ENCODE measurements around the gene MRPL48. TPM values are rescaled to one million over a fixed set of nuclear protein-coding genes. Genes with fewer than 3 reads are reported as not detected.
"Not testable (repeated sequence)": the region's sequence is repeated elsewhere in the genome, so short reads cannot be mapped to it uniquely, and the experiment has no call there.

Gene MRPL48
- polyA plus RNA-seq, 5 donors: 45.0 to 59.1 (median 48.6) TPM

DNA sequence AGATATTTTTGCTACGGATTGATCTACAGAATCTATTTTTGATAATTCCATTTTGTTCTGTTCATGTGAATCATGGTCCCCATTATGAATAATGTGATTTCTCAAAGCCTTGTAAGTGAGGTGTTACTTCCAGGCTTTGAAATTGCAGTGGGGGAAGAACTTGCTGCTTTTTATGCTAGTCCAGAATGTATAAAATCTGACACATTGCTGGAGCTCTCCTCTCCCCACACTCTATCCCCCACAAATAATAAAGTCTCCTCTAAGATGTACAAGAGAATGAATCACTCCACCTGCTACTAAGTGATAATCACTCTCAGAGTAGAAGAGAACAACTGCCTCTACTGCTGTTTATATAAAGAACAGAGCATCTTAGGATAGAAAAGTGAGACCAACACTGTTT, 20.9 kb upstream of the MRPL48 start:
- DNase-seq: no peak

DNA sequence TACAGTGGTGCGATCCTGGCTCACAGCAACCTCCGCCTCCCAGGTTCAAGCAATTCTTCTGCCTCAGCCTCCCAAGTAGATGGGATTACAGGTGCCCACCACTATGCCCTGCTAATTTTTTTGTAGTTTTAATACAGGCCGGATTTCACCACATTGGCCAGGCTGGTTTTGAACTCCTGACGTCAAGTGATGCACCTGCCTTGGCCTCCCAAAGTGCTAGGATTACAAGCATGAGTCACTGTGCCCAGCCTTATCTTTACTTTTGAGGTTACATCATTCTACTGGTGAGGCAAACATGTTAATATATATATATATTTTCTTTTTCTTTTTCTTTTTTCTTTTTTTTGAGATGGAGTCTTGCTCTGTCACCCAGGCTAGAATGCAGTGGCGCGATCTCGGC, 16.9 kb upstream of the MRPL48 start:
- not testable (repeated sequence) for DNase-seq

DNA sequence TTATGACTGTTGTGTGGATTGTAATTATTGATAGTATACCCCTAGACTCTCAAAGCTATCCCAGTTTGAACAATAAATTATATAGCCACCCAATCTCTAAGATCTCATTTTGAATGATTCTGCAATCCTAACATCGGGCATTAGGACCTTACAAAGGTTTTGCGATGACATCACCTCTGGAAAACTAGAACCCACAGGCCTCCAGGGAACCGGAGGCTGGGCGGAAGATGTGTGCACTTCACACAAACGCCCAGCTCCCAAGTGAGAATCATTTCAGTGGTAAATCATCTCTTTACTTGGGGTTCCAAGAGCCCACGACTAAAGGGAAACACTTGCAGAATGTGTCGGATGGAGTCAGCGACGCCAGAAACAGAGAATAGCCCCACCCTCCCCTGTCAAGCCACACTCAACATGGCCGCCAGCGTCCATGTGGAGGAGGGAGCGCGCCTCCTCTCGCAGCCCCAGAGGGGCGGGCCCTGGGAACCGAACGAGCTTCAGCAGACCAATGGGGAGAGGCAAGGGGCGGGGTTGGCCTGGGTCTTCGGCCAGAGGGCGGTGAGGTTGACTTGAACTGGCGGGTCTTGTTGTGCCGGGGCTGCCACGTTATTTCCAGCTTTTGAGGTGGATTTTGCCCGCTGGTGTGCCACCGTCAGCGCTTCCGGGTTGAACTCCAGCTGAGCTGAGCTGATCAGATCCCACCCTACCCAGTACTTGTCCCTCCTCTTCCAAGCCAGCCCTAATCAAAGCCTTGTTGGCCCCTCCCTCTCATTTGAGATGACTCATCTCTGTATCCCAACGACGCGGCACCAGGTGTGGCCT, 8.4 kb upstream of the MRPL48 start:
- peak; percentile 97 to 98 for DNase-seq

DNA sequence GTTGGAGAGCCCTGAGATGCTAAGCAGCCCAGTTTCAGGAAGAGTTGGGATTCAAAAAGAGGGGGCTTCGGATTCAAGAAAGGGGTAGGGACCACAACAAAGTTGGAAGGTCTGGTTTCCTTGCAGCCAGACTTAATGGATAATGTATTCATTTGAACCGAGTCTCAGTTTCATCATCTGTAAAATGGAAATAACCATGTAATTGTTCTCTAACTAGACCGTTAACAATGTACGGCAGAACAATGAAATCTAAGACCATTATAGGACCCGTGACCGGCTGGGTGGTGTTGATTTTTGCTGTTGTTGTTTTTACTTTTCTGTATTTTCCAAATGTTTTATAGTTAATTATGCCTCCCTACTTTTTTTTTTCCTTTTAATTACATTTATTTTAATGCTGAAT, 6.4 kb upstream of the MRPL48 start:
- DNase-seq: no peak

DNA sequence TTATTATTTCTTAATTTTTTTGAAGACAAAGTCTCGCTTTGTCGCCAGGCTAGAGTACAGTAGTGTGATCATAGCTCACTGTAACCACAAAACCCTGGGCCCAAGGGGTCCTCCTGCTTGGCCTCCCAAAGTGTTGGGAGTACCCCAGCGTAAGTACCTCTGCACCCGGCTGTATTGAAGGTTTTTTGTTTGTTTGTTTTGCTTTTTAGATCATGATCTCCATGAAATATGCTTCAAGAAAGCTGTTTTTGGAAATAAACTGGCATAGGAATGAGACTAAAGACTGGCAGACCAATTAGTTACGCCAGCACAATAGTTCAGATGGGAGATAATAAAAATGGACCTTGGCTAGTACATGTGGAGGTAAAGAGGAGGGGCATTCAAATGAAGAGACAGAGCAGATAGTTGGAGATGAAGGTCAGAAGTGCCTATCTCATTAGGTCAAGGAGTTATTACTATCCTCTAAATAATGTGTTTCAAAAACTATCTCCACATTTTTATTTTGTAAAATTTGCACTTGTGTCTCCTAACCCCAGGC, 4.1 kb upstream of the MRPL48 start:
- no peak for DNase-seq

DNA sequence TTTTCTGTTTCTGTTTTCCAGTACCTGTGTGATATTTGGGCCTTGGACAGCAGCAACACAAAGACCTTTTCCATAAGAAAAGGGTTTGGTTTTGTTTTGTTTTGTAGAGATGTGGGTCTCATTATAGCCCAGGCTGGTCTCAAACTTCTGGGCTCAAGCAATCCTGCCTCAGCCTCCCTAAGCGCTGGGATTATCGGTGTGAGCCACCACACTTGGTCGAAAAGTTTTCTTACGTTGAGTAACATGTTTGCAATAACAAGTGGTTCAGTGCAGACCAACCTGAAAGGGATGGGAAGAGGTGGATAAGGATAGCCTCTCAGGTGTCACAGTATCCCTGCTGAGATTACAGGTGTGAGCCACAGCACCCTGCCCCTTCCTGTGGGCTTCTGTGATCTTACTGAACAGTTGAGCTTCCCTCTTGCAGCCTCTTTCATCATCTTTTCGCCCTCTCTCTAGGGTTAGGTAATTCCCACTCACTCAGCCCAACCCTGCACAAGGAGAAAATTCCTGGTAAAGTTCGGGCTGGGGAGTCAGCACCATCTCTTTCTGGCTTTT, 3.5 kb upstream of the MRPL48 start:
- DNase-seq: no peak

DNA sequence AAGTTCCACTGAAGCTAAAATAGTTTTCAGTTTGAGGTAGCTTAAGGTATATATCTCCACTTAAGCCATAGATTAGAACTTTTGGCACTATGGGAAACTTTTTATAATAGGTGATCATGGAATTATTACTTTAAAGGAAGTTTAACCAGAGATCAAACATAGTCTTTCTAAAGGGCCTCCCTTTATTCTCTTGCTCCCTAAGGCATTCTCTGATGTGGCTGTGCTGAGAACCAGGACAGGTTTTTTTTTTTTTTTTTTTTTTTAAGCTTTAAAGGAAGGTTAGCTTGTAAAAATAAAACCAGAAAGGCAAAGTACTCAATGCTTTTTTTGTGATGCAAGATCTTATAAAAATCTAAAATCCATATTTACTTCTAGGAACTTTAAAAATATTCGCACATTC, 2.9 kb upstream of the MRPL48 start:
- DNase-seq: no peak

DNA sequence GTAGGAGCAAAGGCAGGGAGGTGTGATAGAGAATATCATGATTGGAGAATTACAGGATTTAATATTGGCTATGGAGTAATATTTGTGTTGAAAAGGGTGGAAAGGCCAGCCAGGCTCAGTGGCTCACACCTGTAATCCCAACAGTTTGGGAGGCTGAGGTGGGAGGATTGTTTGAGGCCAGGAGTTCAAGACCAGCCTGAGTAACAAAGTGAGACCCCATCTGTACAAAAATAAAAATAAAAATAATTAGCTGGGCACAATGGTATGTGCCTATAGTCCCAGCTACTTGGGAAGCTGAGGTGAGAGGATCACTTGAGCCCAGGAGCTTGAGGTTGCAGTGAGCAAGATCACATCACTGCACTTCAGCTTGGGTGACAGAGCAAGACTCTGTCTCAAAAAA, 2.2 kb upstream of the MRPL48 start:
- not testable (repeated sequence) for DNase-seq

DNA sequence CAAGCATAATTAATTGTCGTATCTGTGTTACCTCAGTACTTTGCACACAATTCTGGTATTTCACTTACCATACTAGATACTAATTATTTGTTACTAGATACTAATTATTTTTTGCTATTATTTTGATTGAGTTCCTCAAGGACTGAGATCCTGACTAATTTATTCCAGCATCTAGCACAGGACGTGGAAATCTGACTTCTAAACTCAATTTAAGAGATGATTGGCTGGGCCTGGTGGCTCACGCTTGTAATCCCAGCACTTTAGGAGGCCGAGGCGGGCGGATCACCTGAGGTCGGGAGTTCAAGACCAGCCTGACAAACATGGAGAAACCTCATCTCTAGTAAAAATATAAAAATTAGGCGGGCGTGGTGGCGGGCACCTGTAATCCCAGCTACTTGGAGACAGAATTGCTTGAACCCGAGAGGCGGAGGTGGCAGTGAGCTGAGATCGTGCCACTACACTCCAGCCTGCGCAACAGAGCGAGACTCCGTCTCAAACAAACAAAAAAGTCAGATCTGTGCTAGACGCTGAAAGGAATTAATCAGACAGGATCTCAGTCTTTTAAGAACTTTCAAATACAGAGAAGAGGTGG, 527 bp upstream of the MRPL48 start:
- DNase-seq: no peak

DNA sequence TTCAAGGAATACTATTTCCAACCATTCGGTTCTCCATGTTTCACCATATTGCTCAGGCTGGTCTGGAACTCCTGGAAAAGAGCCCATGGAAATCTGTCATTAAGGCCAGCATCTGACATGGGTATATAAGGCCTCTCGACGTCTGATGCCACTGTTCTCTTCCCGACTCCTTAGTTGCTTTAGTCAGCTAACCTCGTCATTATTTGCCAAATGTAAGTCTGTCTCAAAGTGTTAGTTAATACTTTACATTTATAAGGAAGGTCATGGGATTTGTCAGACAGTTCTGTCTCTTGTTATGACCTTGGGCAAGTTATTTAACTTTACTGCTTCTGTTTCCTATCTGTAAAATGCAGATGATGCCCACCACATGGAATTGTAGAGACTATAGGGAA, 1.6 kb downstream of the MRPL48 start:
- DNase-seq: no peak

DNA sequence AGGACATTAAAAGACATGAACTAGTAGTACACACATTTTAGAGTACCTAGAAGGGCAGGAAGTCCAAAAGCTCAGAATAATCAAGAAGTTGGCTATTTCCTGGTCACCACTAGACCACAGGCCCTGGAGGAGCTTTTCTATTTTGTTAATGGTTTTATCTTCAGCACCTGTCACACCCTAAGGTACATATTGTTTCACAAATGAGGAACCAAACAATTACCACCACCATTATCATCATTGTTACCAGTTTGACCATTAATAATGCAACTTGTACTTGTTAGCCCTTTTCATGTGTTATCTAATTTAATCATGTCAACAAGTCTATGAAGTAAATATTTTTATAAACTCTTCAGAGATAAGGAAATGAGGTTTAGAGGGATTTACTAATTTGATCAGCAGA, 4.9 kb downstream of the MRPL48 start:
- DNase-seq: no peak

DNA sequence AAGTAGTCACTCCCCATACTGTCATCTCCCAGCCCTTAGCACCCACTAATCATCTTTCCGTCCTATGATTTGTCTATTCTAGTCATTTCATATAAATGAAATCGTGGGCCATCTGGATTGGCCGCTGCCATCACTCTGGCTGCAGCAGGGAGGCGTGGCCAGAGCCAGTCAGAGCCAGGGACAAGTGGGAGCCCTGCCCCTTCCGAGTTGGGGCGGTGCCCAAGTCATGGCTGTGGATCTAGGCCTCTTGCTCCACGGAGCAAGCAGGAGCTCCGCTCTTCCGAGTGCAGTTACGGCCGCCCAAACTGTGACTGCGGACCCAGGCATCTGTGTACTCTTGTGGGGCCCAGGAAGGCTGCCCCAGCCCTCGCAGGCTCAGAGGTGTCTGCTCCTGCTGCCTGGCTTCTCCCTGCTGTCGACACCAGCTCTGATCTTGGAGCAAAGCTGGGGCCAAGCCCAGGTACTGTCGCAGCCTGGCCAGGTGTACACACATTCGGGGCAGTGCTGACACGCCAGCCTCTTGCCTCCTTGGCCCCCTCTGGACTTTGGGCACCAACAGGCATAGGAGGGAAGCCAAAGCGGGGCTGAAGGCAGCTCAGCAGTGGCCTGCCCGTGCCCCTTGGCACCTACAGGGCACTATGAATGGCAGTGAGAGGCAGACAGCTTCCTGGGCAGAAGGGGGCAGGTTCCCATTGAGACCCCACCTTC, 8.4 kb downstream of the MRPL48 start:
- DNase-seq: no peak

DNA sequence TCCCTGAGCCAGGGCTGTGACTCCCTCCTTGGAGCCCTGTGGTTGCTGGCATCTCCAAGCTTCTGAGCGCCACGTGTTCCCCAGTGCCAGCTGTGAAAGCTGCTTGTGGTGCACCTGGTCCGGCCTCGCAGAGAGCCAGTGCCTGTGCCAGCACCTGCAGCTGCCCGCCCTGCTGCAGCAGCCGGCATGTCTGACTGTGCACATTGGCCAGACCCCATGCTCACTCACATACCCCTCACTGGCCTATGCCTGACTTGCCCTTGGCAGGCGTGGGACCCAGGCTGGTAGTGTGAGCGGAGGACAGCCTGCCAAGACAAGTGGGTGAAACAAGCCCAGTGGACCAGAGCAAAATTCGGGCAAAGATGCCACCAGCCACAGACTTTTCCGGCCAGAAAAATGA, 9.8 kb downstream of the MRPL48 start:
- DNase-seq: no peak

DNA sequence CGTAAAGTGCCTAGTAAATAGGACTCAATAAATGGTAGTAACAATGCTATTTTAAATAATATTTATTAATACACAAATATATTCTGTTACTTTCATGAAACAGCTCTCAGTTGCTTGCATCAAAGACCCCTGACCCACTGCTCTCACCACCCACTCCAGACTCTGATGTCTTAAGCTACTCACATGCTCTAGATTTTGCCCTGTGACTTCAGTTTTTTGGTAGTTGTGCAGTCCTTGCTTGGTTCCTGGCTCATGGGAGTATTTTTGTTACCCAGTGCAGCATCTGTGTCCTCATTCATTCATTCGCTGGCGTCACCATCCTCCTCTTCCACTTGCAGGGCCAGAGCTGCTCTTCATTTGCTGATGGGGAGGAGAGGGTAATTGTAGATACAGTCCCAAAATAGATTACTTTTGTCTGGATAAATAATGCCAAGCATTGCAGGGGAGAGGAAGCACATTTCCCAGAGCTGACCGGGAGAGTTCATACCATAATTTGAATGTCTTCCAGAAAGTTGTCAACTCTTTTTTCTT, 12.7 kb downstream of the MRPL48 start:
- DNase-seq: no peak

DNA sequence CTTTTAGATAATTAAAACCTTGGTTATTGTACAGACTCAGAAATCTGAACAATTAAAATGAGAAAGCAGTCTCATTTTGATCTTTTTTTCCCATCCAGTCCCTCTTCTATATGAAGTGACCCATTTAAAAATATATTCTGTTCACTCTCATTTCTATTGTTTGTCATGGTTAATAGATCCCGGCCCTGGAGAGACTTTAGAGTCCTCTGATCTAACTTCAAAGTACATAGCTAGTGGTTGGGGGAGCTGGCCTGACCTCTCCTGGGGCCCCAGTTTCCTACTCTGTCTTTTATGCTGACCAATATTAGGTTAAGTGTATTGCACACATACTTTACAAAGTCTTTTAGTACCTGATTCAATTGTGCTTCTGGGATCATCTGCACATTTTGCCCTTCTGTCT, 13.5 kb downstream of the MRPL48 start:
- DNase-seq: no peak

DNA sequence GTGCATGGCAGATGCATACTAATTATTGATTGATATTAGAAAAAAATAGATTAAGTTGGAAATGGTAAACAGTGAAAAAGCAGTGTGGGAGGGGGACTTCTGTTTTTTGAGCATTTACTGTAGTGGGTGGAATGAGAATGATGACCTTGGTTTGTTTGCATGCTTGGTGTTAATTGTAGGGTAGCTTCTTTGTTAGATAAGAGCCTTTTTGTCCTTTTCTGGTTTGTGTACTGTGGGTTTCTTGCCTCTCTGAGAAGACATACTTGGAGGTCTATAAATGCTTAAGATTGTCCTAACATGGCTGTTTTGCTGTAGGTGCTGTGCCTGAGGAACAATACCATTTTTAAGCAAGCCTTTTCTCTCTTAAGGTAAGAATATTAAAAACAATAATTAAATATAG, 17.0 kb downstream of the MRPL48 start:
- DNase-seq: no peak

DNA sequence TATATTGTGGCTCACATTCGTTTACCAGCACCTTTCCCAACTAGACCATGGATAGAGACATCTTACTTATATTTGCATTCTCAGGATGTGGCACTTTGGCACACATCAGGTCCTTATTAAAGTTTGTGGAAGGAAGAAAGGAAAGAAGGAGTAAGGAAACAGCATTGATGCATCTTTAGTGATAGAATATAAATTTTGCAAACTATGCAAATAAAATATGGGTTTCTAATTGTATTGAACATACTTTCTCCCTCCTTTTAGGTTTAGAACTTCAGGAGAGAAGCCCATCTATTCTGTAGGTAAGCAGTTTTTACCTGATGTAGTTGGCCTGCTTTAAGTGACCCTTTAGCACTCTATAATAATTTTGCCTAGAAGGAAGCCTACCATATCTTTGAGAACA, 20.4 kb downstream of the MRPL48 start:
- DNase-seq: no peak

DNA sequence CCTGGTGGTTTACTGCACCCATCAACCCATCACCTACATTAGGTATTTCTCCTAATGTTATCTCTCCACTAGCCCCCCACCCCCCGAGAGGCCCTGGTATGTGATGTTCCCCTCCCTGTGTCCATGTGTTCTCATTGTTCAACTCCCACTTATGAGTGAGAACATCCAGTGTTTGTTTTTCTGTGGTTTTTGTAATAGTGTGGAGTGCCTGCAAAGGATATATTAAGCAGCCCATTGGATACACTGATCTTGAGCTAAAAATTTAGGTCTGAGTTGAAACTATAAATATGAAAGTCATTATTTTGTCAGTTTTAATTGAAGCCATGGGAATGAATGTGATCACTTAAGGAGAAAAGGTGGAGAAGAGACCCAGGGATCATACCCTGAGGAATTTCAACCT, 23.0 kb downstream of the MRPL48 start:
- DNase-seq: no peak

DNA sequence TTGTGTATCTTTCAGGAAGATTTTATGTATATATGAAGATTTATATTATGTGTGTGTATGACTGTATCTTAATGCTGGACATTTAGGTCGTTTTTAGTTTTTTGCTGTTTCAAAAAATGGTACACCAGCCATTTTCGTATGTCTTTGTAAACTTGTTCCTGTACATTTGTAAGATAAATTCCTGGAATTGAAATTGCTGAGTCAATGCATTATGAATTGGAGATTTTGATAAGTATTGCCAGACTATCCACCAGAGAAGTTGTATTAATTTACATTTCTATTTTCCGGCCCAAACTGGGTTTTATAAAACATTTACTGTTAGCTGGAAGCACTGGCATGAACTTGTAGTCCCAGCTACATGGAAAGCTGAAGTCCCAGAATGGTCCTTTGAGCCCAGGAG, 24.6 kb downstream of the MRPL48 start:
- no peak for DNase-seq

DNA sequence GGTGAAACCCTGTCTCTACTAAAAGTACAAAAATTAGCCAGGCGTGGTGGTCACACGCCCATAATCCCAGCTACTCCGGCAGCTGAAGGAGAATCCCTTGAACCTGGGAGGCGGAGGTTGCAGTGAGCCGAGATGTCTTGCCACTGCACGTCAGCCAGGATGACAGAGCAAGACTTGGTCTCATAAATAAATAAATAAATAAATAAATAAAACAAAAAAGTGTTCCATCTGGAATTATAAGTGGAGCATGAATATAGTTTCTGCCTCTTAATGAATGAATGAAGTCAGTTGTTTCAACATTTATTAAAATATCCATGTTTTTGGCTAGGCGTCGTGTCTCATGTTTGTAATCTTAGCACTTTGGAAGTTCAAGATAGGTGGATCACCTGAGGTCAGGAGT, 27.1 kb downstream of the MRPL48 start:
- no peak for DNase-seq

DNA sequence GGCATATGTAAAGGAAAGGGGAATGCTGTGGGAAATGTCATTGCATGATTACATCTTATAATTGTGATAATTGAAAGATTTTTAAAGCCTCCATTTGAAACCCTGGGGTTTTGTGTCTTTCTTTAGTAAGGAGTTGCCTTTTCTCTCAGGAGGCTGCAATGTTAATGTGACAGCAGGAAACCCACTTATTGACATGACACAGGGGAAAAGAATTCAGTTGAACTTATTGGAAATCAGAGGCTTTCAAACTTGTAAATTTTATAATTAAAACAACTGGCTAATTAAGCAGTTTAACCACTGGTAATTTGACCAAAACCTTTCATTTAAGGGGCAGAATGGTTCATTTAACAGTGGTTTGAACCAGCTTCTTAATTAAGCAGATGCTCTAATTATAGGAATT, 31.2 kb downstream of the MRPL48 start:
- no peak for DNase-seq

DNA sequence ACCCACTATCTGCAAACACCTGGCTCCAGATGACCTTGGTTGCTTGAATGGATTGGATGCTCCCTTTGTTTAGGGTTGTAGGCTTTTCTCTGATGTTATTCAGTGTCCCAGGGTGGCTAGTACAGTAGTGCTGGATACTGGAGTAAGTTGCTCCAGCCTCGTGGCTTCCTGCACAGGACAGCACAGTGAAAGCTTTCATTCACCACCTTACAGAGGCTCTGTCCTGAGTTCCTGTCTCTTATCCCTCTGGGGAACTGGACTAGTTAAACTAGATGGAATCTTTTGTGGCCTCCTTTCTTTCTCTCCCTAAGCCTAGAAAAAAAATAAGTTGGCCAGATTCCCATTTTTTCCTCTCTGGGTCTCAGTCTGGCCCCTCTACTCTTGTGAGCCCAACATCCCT, 42.6 kb downstream of the MRPL48 start:
- no peak for DNase-seq

All from right lung (tissue), 5 donors.